GM18951 (cell line): Measurements from ENCODE around the gene AOC2.
"Not testable (repeated sequence)": the region's sequence is repeated elsewhere in the genome, so short reads cannot be mapped to it uniquely, and the experiment has no call there.

Experiments
- POLR2A ChIP-seq: IDR thresholded peaks from 4 replicates; pipeline ENCODE4 v1.6.1; 2011; ENCODE audit warnings: mild to moderate bottlenecking; ENCODE audit not compliant: insufficient read length, insufficient read depth; ENCODE audit errors: extremely low read depth
- in situ Hi-C: fragments of 300-500 bp; cut with MboI; formaldehyde crosslinking; loops from one replicate; pipeline ENCODE4 v1.12.0; 2022; ENCODE audit warnings: low sequenced_read_pairs, mixed read lengths, inconsistent platforms; ENCODE audit not compliant: unreplicated experiment

Gene AOC2

GRCh38 chr17:42852351-42852750 is 8.0 kb downstream of the AOC2 start:
- in situ Hi-C loops, result no loop called here
- TF ChIP-seq POLR2A, result no peak

GRCh38 chr17:42853004-42853403 is 8.6 kb downstream of the AOC2 start:
- no peak for TF ChIP-seq POLR2A
- in situ Hi-C loops, result no loop called here

- in situ Hi-C loops, result no loop called here
- no peak for TF ChIP-seq POLR2A
Observed at GRCh38 chr17:42853597-42853967, 9.2 kb downstream of the AOC2 start.

- in situ Hi-C loops, result no loop called here
- TF ChIP-seq POLR2A, result no peak
Observed at GRCh38 chr17:42853968-42854790, 9.8 kb downstream of the AOC2 start.

- no peak for TF ChIP-seq POLR2A
- in situ Hi-C loops, result no loop called here
Observed at GRCh38 chr17:42855048-42855596, 10.7 kb downstream of the AOC2 start.

- in situ Hi-C loops, result not testable (repeated sequence)
Observed at GRCh38 chr17:42856093-42856492, 11.7 kb downstream of the AOC2 start.

GRCh38 chr17:42856516-42856915 is 12.1 kb downstream of the AOC2 start:
- in situ Hi-C loops, result not testable (repeated sequence)

GRCh38 chr17:42857389-42857788 is 13.0 kb downstream of the AOC2 start:
- no peak for TF ChIP-seq POLR2A
- in situ Hi-C loops, result no loop called here

GRCh38 chr17:42865638-42866094 is 21.3 kb downstream of the AOC2 start:
- in situ Hi-C loops, result no loop called here
- no peak for TF ChIP-seq POLR2A

- in situ Hi-C loops, result no loop called here
- TF ChIP-seq POLR2A, result no peak
Observed at GRCh38 chr17:42866216-42866615, 21.8 kb downstream of the AOC2 start.

- in situ Hi-C loops, result no loop called here
- no peak for TF ChIP-seq POLR2A
Observed at GRCh38 chr17:42866631-42867575, 22.5 kb downstream of the AOC2 start.

- in situ Hi-C loops, result not testable (repeated sequence)
Observed at GRCh38 chr17:42867694-42868261, 23.4 kb downstream of the AOC2 start.

- in situ Hi-C loops, result no loop called here
Observed at GRCh38 chr17:42868338-42868737, 24.0 kb downstream of the AOC2 start.

More at GRCh38 chr17:42868338-42868737, 24.0 kb downstream of the AOC2 start:
- no peak for TF ChIP-seq POLR2A
